Spleen (tissue), 11 donors: ENCODE measurements around the gene IL10. TPM values are rescaled to one million over a fixed set of nuclear protein-coding genes. Genes with fewer than 3 reads are reported as not detected.

Experiments used
- DNase-seq: peaks from one replicate; pipeline ENCODE4 v3.0.0-alpha.2; 2020
- H3K27ac ChIP-seq, 8 donors: fragments of 200-600 bp; sonication (generic) in 7 of 8; 1 replicate in 4 of 8; 2 replicates in 4 of 8; pipeline versions ENCODE4 v1.5.0 to v1.8.0; 2016 to 2021; ENCODE audit warnings: inconsistent platforms in 4 of 8, mild to moderate bottlenecking in 4 of 8, moderate library complexity in 1 of 8
- H3K27me3 ChIP-seq, 7 donors: fragments of 200-600 bp; sonication (generic) in 6 of 7; replicated peaks in 1 of 7; 1 replicate in 4 of 7; 2 replicates in 3 of 7; pipeline versions ENCODE4 v1.5.0 to v1.8.0; 2016 to 2021; ENCODE audit warnings: inconsistent platforms in 3 of 7, mild to moderate bottlenecking in 1 of 7
- H3K36me3 ChIP-seq, 6 donors: fragments of 200-600 bp; sonication (generic) in 5 of 6; 1 replicate in 4 of 6; 2 replicates in 2 of 6; pipeline versions ENCODE4 v1.5.0 to v1.8.0; 2016 to 2021; ENCODE audit warnings: inconsistent platforms in 2 of 6
- H3K4me1 ChIP-seq, 6 donors: fragments of 200-600 bp; sonication (generic) in 5 of 6; 1 replicate in 3 of 6; 2 replicates in 3 of 6; pipeline versions ENCODE4 v1.5.0 to v1.8.0; 2016 to 2021; ENCODE audit warnings: inconsistent platforms in 3 of 6
- H3K4me3 ChIP-seq, 8 donors: fragments of 200-600 bp; sonication (generic) in 7 of 8; 1 replicate in 4 of 8; 2 replicates in 4 of 8; pipeline versions ENCODE4 v1.5.0 to v1.8.0; 2016 to 2021; ENCODE audit warnings: inconsistent platforms in 4 of 8, mild to moderate bottlenecking in 4 of 8, moderate library complexity in 2 of 8
- H3K9me3 ChIP-seq, 8 donors: fragments of 200-600 bp; sonication (generic) in 7 of 8; 1 replicate in 4 of 8; 2 replicates in 4 of 8; pipeline versions ENCODE4 v1.5.0 to v1.8.0; 2016 to 2021; ENCODE audit warnings: inconsistent platforms in 4 of 8
- CTCF ChIP-seq, 11 experiments: fragments of 200-600 bp in 7 of 11; fragments of 450-650 bp in 4 of 11; sonication (generic) in 4 of 11; IDR thresholded peaks in 8 of 11; conservative IDR thresholded peaks in 3 of 11; 1 replicate in 7 of 11; 2 replicates in 4 of 11; pipeline versions ENCODE4 v1.4.0 to v1.8.0; 2016 to 2021; ENCODE audit warnings: antibody characterized with exemption in 11 of 11, inconsistent platforms in 4 of 11, mild to moderate bottlenecking in 1 of 11
- POLR2A ChIP-seq, 3 donors: fragments of 450-650 bp; IDR thresholded peaks; one replicate each; pipeline ENCODE4 v1.5.1; 2017; ENCODE audit warnings: antibody characterized with exemption in 3 of 3, mild to moderate bottlenecking in 1 of 3
- POLR2AphosphoS5 ChIP-seq, 3 donors: sonication (generic); formaldehyde crosslinking; IDR thresholded peaks; one replicate each; pipeline ENCODE4 v1.5.1; 2017; ENCODE audit warnings: antibody characterized with exemption in 3 of 3
- WGBS, 5 donors: extraction: QIAGEN DNeasy Blood & Tissue Kit in 3 of 5; methylation state at CpG; one replicate each; pipeline versions ENCODE4 v1.1.5 to v1.1.7; 2013 to 2018; 5-methylcytosine and 5-hydroxymethylcytosine counted together
- intact Hi-C: fragments of 100-400 bp; cut with DNase I; formaldehyde crosslinking; loops from one replicate; pipeline ENCODE4 v1.15.0; 2023; ENCODE audit warnings: low total_unique reads
- polyA plus RNA-seq, 3 donors: library from polyadenylated mRNA; stranded (reverse); fragments of 200-250 nt; gene quantifications; one replicate each; pipeline ENCODE4 v1.2.1, GENCODE V29; 2013
- total RNA-seq, 7 donors: library from RNA; depleted of rRNA in 3 of 7; stranded (reverse); fragments of >200 nt in 3 of 7; fragmentation: NEBNext Ultra II Directional in 4 of 7; extraction: Animal tissue kit (Norgen Biotek cat#: 25700) in 4 of 7; gene quantifications; one replicate each; pipeline versions ENCODE4 v1.1.0 to v1.2.1, GENCODE V29; 2016 to 2021
- donor health status: healthy with polysubstance abuse.
- donor health status: DM: no; HTN: no; CAD: no; lungs with moderate emphysema.
- donor health status: DM: no; HTN: no; CAD: no.
- donor health status: Bipolar disorder and iron deficiency.
- donor health status: healthy.
- donor health status: DM: no; HTN: no; CAD: no.
- donor health status: DM: yes; HTN: yes; CAD: no.

The IL10 gene
- total and polyA plus RNA-seq, 10 donors = 3.0 to 23.2 (median 5.2) TPM

GRCh38 chr1:206761159-206761768, 11.0 kb downstream of the IL10 start:
- intact Hi-C loops = no loop called here
- Histone ChIP-seq H3K4me1 (peaks cover 5 to 57% (median 32%) of the 10 kb centered on the region in 6 donors), H3K9me3 (no peaks in the 10 kb centered on the region), H3K36me3 (no peaks in the 10 kb centered on the region), H3K27ac (peak overlapping the region in 3 of 8 donors; percentile 21 to 48 (median 45)), H3K27me3 (no peaks in the 10 kb centered on the region), H3K4me3 (no peak overlapping the region)
- WGBS, 5 donors = 83 to 93% (median 91%) methylated on average over 6 of the region's 6 CpGs
- TF ChIP-seq POLR2A (IDR thresholded peaks at IDR 0.05) (no peak), POLR2AphosphoS5 (IDR thresholded peaks at IDR 0.05) (no peak), CTCF (IDR thresholded peaks at IDR 0.05 in 8 of 11, conservative IDR thresholded peaks at IDR 0.05 in 3 of 11) (peak in 5 of 11 experiments; percentile 19 to 33 (median 25))
- no peak for DNase-seq

GRCh38 chr1:206760590-206760989, 11.7 kb downstream of the IL10 start:
- intact Hi-C loops = no loop called here
- H3K27ac ChIP-seq = peak overlapping the region in 2 of 8 donors; percentile 45 to 48
- H3K4me3 ChIP-seq = no peak overlapping the region
- no peak for DNase-seq
- H3K9me3 ChIP-seq = no peaks in the 10 kb centered on the region
- 80 to 94% (median 83%) methylated on average over 1 of the region's 1 CpG for WGBS, 5 donors
- TF ChIP-seq POLR2A (IDR thresholded peaks at IDR 0.05) (no peak), POLR2AphosphoS5 (IDR thresholded peaks at IDR 0.05) (no peak), CTCF (IDR thresholded peaks at IDR 0.05 in 8 of 11, conservative IDR thresholded peaks at IDR 0.05 in 3 of 11) (no peak)
- no peaks in the 10 kb centered on the region for H3K27me3 ChIP-seq
- H3K36me3 ChIP-seq = no peaks in the 10 kb centered on the region
- peaks cover 1 to 50% (median 25%) of the 10 kb centered on the region in 6 donors for H3K4me1 ChIP-seq

GRCh38 chr1:206757524-206758266, 14.6 kb downstream of the IL10 start:
- DNase-seq = no peak
- TF ChIP-seq POLR2AphosphoS5 (IDR thresholded peaks at IDR 0.05) (peak in 1 of 3 donors; percentile 26), CTCF (IDR thresholded peaks at IDR 0.05 in 8 of 11, conservative IDR thresholded peaks at IDR 0.05 in 3 of 11) (no peak)
- H3K4me3 ChIP-seq = peak overlapping the region in 1 of 8 donors; percentile 43
- H3K27me3 ChIP-seq = no peaks in the 10 kb centered on the region
- H3K36me3 ChIP-seq = no peaks in the 10 kb centered on the region
- intact Hi-C loops = no loop called here
- H3K9me3 ChIP-seq = no peaks in the 10 kb centered on the region
- WGBS, 5 donors = 49 to 62% (median 53%) methylated on average over 13 of the region's 13 CpGs
- H3K4me1 ChIP-seq = peaks cover 0 to 45% (median 21%) of the 10 kb centered on the region in 6 donors
- peak overlapping the region in 7 of 8 donors; percentile 16 to 82 (median 57) for H3K27ac ChIP-seq

GRCh38 chr1:206754011-206754410, 18.3 kb downstream of the IL10 start:
- Histone ChIP-seq H3K4me3 (no peak overlapping the region), H3K9me3 (no peaks in the 10 kb centered on the region), H3K36me3 (no peaks in the 10 kb centered on the region), H3K27ac (peak overlapping the region in 3 of 8 donors; percentile 31 to 55 (median 43)), H3K27me3 (no peaks in the 10 kb centered on the region), H3K4me1 (peaks cover 0 to 26% (median 18%) of the 10 kb centered on the region in 6 donors)
- intact Hi-C loops = no loop called here
- no peak for DNase-seq
- WGBS, 5 donors = 68 to 85% (median 78%) methylated on average over 1 of the region's 1 CpG
- no peak for TF ChIP-seq POLR2A (IDR thresholded peaks at IDR 0.05)
- no peak for TF ChIP-seq POLR2AphosphoS5 (IDR thresholded peaks at IDR 0.05)
- TF ChIP-seq CTCF (IDR thresholded peaks at IDR 0.05 in 8 of 11, conservative IDR thresholded peaks at IDR 0.05 in 3 of 11) = no peak
